H1 (cell line): ENCODE data around the gene MPEG1. TPM values are rescaled to one million over a fixed set of nuclear protein-coding genes. Genes with fewer than 3 reads are reported as not detected.

ENCODE experiments used
- CTCF ChIA-PET: fragments of 300-600 bp; sonication (Branson Sonifier 250); formaldehyde crosslinking; loops from one replicate; lab custom pipeline; 2021; ENCODE audit not compliant: partially characterized antibody; lab: Charles Lee
- POLR2A ChIA-PET: fragments of 300-600 bp; sonication (Branson Sonifier 250); formaldehyde crosslinking; loops from one replicate; lab custom pipeline; 2021; ENCODE audit warnings: inconsistent platforms; ENCODE audit not compliant: partially characterized antibody; lab: Charles Lee
- DNase-seq, 2 experiments: peaks; one replicate each; pipeline versions ENCODE4 v3.0.0 to v3.0.0-alpha.2; 2010 to 2022; ENCODE audit warnings: low spot score in 2 of 2, low read depth in 1 of 2, mixed read lengths in 1 of 2
- FAIRE-seq: peaks from 2 replicates; lab custom pipeline; 2011; peaks lifted over from hg19 to GRCh38; lab: Jason Lieb, UNC
- H2AFZ ChIP-seq: 2 replicates; pipeline ENCODE4 v1.8.1; 2012; ENCODE audit warnings: low read length, inconsistent platforms
- H2AK5ac ChIP-seq: 2 replicates; pipeline ENCODE4 v1.6.1; 2013; ENCODE audit warnings: low read depth, low read length
- H2BK120ac ChIP-seq: replicated peaks from 2 replicates; pipeline ENCODE3; 2013; ENCODE audit warnings: low read depth, low read length, inconsistent platforms
- H2BK12ac ChIP-seq: 2 replicates; pipeline ENCODE4 v1.6.1; 2013; ENCODE audit warnings: low read depth, low read length
- H2BK15ac ChIP-seq: 2 replicates; pipeline ENCODE4 v1.6.1; 2013; ENCODE audit warnings: low read length
- H2BK20ac ChIP-seq: 2 replicates; pipeline ENCODE4 v1.6.1; 2013; ENCODE audit warnings: low read length
- H2BK5ac ChIP-seq: 2 replicates; pipeline ENCODE4 v1.6.1; 2013; ENCODE audit warnings: low read depth, low read length
- H3K14ac ChIP-seq: 2 replicates; pipeline ENCODE4 v1.6.1; 2013; ENCODE audit warnings: inconsistent platforms; ENCODE audit not compliant: insufficient read length
- H3K18ac ChIP-seq: 2 replicates; pipeline ENCODE4 v1.6.1; 2013; ENCODE audit warnings: low read length; ENCODE audit errors: extremely low read depth
- H3K23ac ChIP-seq: 2 replicates; pipeline ENCODE4 v1.6.1; 2013; ENCODE audit warnings: inconsistent platforms; ENCODE audit not compliant: insufficient read length
- H3K23me2 ChIP-seq: 2 replicates; pipeline ENCODE4 v1.6.1; 2013; ENCODE audit warnings: low read depth, low read length
- H3K27ac ChIP-seq: 2 replicates; pipeline ENCODE4 v1.6.1; 2011; ENCODE audit warnings: low read depth, low read length, inconsistent platforms
- H3K27me3 ChIP-seq, 4 experiments: replicated peaks in 1 of 4; 1 replicate in 1 of 4; 2 replicates in 3 of 4; pipeline versions ENCODE4 v1.6.1 to v1.8.1; 2011 to 2013; ENCODE audit warnings: low read length in 3 of 4, mild to moderate bottlenecking in 3 of 4, inconsistent platforms in 2 of 4, mixed read lengths in 2 of 4, moderate library complexity in 1 of 4; ENCODE audit not compliant: control insufficient read depth in 3 of 4, insufficient read depth in 3 of 4; ENCODE audit errors: extremely low read depth in 1 of 4
- H3K36me3 ChIP-seq, 4 experiments: 2 replicates each; pipeline versions ENCODE4 v1.6.1 to v1.8.1; 2011 to 2013; ENCODE audit warnings: mild to moderate bottlenecking in 4 of 4, low read length in 3 of 4, moderate library complexity in 2 of 4, control low read depth in 1 of 4, inconsistent platforms in 1 of 4; ENCODE audit not compliant: insufficient read depth in 4 of 4, control insufficient read depth in 2 of 4
- H3K4ac ChIP-seq: replicated peaks from 2 replicates; pipeline ENCODE3; 2013; ENCODE audit warnings: low read length, low read depth, mixed read lengths, inconsistent platforms; ENCODE audit not compliant: insufficient read length
- H3K4me1 ChIP-seq, 4 experiments: replicated peaks in 1 of 4; 1 replicate in 1 of 4; 2 replicates in 3 of 4; pipeline versions ENCODE4 v1.6.1 to v1.8.1; 2011 to 2013; ENCODE audit warnings: low read length in 3 of 4, inconsistent platforms in 2 of 4, mixed read lengths in 1 of 4; ENCODE audit not compliant: insufficient read depth in 4 of 4, control insufficient read depth in 3 of 4
- H3K4me2 ChIP-seq, 2 experiments: 2 replicates each; pipeline versions ENCODE4 v1.6.1 to v1.8.1; 2011 to 2013; ENCODE audit warnings: low read depth in 2 of 2, low read length in 2 of 2, control low read depth in 1 of 2, inconsistent platforms in 1 of 2, mild to moderate bottlenecking in 1 of 2; ENCODE audit not compliant: insufficient read depth in 1 of 2
- H3K4me3 ChIP-seq, 4 experiments: fragments of 200-600, 300-600 bp in 1 of 4; sonication (generic), shearing (Covaris generic), sonication (Bioruptor Twin) in 1 of 4; 2 replicates each; pipeline versions ENCODE4 v1.5.1 to v1.8.1; 2011 to 2016; ENCODE audit warnings: low read length in 4 of 4, low read depth in 3 of 4, control low read depth in 2 of 4, inconsistent platforms in 2 of 4, mild to moderate bottlenecking in 2 of 4, mixed read lengths in 1 of 4, moderate library complexity in 1 of 4; ENCODE audit not compliant: insufficient read depth in 2 of 4; ENCODE audit errors: extremely low read depth in 1 of 4
- H3K56ac ChIP-seq: replicated peaks from 2 replicates; pipeline ENCODE3; 2013; ENCODE audit warnings: low read depth, mild to moderate bottlenecking, mixed read lengths, low read length, inconsistent platforms; ENCODE audit not compliant: insufficient read length
- H3K79me1 ChIP-seq: 2 replicates; pipeline ENCODE4 v1.6.1; 2013; ENCODE audit warnings: low read depth, low read length, control low read depth
- H3K79me2 ChIP-seq, 2 experiments: 2 replicates each; pipeline versions ENCODE4 v1.6.1 to v1.8.1; 2012 to 2013; ENCODE audit warnings: low read length in 2 of 2, mild to moderate bottlenecking in 2 of 2, inconsistent platforms in 1 of 2; ENCODE audit not compliant: insufficient read depth in 2 of 2, control insufficient read depth in 1 of 2
- H3K9ac ChIP-seq, 4 experiments: replicated peaks in 1 of 4; 1 replicate in 1 of 4; 2 replicates in 3 of 4; pipeline versions ENCODE4 v1.6.1 to v1.8.1; 2011 to 2013; ENCODE audit warnings: low read depth in 3 of 4, low read length in 3 of 4, control low read depth in 2 of 4, mild to moderate bottlenecking in 2 of 4, moderate library complexity in 2 of 4, inconsistent platforms in 1 of 4; ENCODE audit errors: extremely low read depth in 1 of 4
- H3K9me3 ChIP-seq, 2 experiments: 2 replicates each; pipeline versions ENCODE4 v1.6.1 to v1.8.1; 2012 to 2013; ENCODE audit warnings: mild to moderate bottlenecking in 2 of 2, moderate library complexity in 2 of 2, control low read depth in 1 of 2, inconsistent platforms in 1 of 2, low read depth in 1 of 2, low read length in 1 of 2, mixed read lengths in 1 of 2; ENCODE audit not compliant: insufficient read depth in 2 of 2
- H4K20me1 ChIP-seq, 2 experiments: replicated peaks in 1 of 2; 2 replicates each; pipeline versions ENCODE3 to v1.8.1; 2011 to 2013; ENCODE audit warnings: inconsistent platforms in 2 of 2, low read length in 2 of 2, mild to moderate bottlenecking in 1 of 2; ENCODE audit not compliant: insufficient read depth in 2 of 2, control insufficient read depth in 1 of 2
- H4K5ac ChIP-seq: 2 replicates; pipeline ENCODE4 v1.6.1; 2013; ENCODE audit warnings: low read length, low read depth, mixed read lengths, inconsistent platforms; ENCODE audit not compliant: insufficient read length
- H4K8ac ChIP-seq: 2 replicates; pipeline ENCODE4 v1.8.0; 2013; ENCODE audit warnings: mild to moderate bottlenecking, moderate library complexity, low read length, inconsistent platforms; ENCODE audit not compliant: insufficient read depth; ENCODE audit errors: extremely low read depth
- H4K91ac ChIP-seq: replicated peaks from 2 replicates; pipeline ENCODE3; 2013; ENCODE audit warnings: low read length, mixed read lengths, inconsistent platforms; ENCODE audit not compliant: insufficient read length
- ASH2L ChIP-seq: fragments of 200-600, 300-600 bp; sonication (generic); IDR thresholded peaks from one replicate; pipeline ENCODE4 v1.7.1; 2017; ENCODE audit warnings: low read length
- POU5F1 ChIP-seq: IDR thresholded peaks from 2 replicates; pipeline ENCODE4 v1.6.1; 2011; ENCODE audit warnings: low read depth, mild to moderate bottlenecking, low read length, moderate library complexity
- TCF12 ChIP-seq: IDR thresholded peaks from 2 replicates; pipeline ENCODE4 v1.6.1; 2011; ENCODE audit warnings: low read depth, mild to moderate bottlenecking, low read length
- WGBS, 2 experiments: shearing (Covaris generic) in 1 of 2; methylation state at CpG; one replicate each; pipeline versions ENCODE4 v1.1.6 to v1.1.7; 2013 to 2015; ENCODE audit warnings: low lambda C conversion rate in 2 of 2, mixed read lengths in 2 of 2, inconsistent platforms in 1 of 2, low coverage in 1 of 2, missing lambda C conversion rate in 1 of 2; ENCODE audit not compliant: insufficient replicate concordance in 2 of 2, insufficient coverage in 1 of 2, insufficient read length in 1 of 2; ENCODE audit errors: extremely low coverage in 1 of 2, missing lambda C conversion rate in 1 of 2; 5-methylcytosine and 5-hydroxymethylcytosine counted together
- polyA plus RNA-seq, 7 experiments: library from polyadenylated mRNA; depleted of rRNA in 3 of 7; stranded (reverse) in 5 of 7; unstranded in 2 of 7; fragments of >200 nt in 5 of 7; fragments of 200-250 nt in 2 of 7; gene quantifications; 1 replicate in 5 of 7; 2 replicates in 1 of 7; 4 replicates in 1 of 7; pipeline versions ENCODE4 v1.2.1 to v1.2.3, GENCODE V29; 2011 to 2013; ENCODE audit warnings: missing spikeins in 2 of 7, mixed read lengths in 2 of 7
- small RNA-seq: library from polyadenylated mRNA; stranded (forward); fragments of <200 nt; extraction: miRNeasy Mini kit (QIAGEN cat#:217004); gene quantifications from one replicate; pipeline ENCODE3, GENCODE V24; 2013; ENCODE audit not compliant: insufficient read depth
- total RNA-seq: library from RNA; stranded (reverse); fragmentation: NEBNext Ultra II Directional; extraction: Animal tissue kit (Norgen Biotek cat#: 25700); gene quantifications from 2 replicates; pipeline ENCODE4 v1.2.1, GENCODE V29; 2021

Gene MPEG1
- total and polyA plus RNA-seq, 2 of the 8 experiments (the other 6 are each of a cell fraction or from before 2014, with no cell fraction given) = not detected

- Histone ChIP-seq H2BK120ac (no peak overlapping the region), H4K20me1 (no peaks in the 10 kb centered on the region), H2BK5ac (no peak overlapping the region), H3K56ac (no peak overlapping the region), H3K9me3 (peaks cover 0 to 3% of the 10 kb centered on the region in 2 experiments; a peak in 1 of 4 replicates), H3K23me2 (no peaks in the 10 kb centered on the region; the same call in 1 of the 2 replicates), H3K79me2 (no peaks in the 10 kb centered on the region), H3K18ac (no peak overlapping the region), H3K36me3 (no peaks in the 10 kb centered on the region), H4K8ac (no peak overlapping the region), H2BK20ac (no peak overlapping the region), H3K9ac (no peak overlapping the region), H3K4ac (no peak overlapping the region), H3K27me3 (no peaks in the 10 kb centered on the region), H2BK12ac (no peak overlapping the region), H3K27ac (no peak overlapping the region), H3K79me1 (no peaks in the 10 kb centered on the region), H2BK15ac (no peak overlapping the region), H2AFZ (no peak overlapping the region)
- CTCF ChIA-PET = interaction anchor here (0.6 to 2.4 kb wide), 6 partner anchors 8 to 139 kb away, joined by 3 to 7 read pairs (median 4); no protein-coding TSS in a partner anchor
- no peak for TF ChIP-seq POU5F1
- TF ChIP-seq ASH2L = no peak
- no peak for TF ChIP-seq TCF12
- TF ChIP-seq, all 59 proteins: peak for 0
- Histone ChIP-seq H3K14ac (no peak overlapping the region), H3K4me1 (no peaks in the 10 kb centered on the region), H4K91ac (no peak overlapping the region), H3K23ac (no peak overlapping the region), H2AK5ac (no peak overlapping the region), H4K5ac (no peak overlapping the region), H3K4me2 (no peak overlapping the region), H3K4me3 (no peak overlapping the region)
- no peak for FAIRE-seq
- 68% methylated on average over 3 of the region's 3 CpGs; no CpG with 5 or more reads in 1 of the 2 experiments for WGBS, 2 experiments
- POLR2A ChIA-PET = interaction anchor here (2.6 kb wide), 1 partner anchor 19 kb away, joined by 7 read pairs; no protein-coding TSS in a partner anchor
- no peak for DNase-seq
Observed at GRCh38 chr11:59164028-59164427, 48.7 kb downstream of the MPEG1 start.

Small RNA genes lying within 50 kb of the gene (small RNA-seq; reads per million reads assigned to genes)
- gene RN7SL42P = not detected

Other genes with a start within 250 kb of the MPEG1 start
- gene GLYATL1B, start 126.6 kb downstream of the MPEG1 start, total RNA-seq = not detected in 2 replicates
- 0.08 TPM in 1 of 2 replicates, not detected in the other for gene GLYATL1B, start 126.6 kb downstream of the MPEG1 start, polyA plus RNA-seq (2011; rRNA removed)
- gene FAM111B, start 105.7 kb downstream of the MPEG1 start, total RNA-seq = 38.1 and 40.0 TPM in 2 replicates
- 2.4 and 4.8 TPM in 2 replicates for gene FAM111B, start 105.7 kb downstream of the MPEG1 start, polyA plus RNA-seq (2011; rRNA removed)
- gene FAM111A, start 70.1 kb downstream of the MPEG1 start, total RNA-seq = 29.9 and 31.1 TPM in 2 replicates
- 7.4 and 10.2 TPM in 2 replicates for gene FAM111A, start 70.1 kb downstream of the MPEG1 start, polyA plus RNA-seq (2011; rRNA removed)
- 18.8 and 20.0 TPM in 2 replicates for gene DTX4, start 40.8 kb downstream of the MPEG1 start, total RNA-seq
- gene DTX4, start 40.8 kb downstream of the MPEG1 start, polyA plus RNA-seq (2011; rRNA removed) = 5.1 and 13.0 TPM in 2 replicates
- gene OR5AN1, start 146.0 kb upstream of the MPEG1 start, total RNA-seq = not detected in 2 replicates
- gene OR5AN1, start 146.0 kb upstream of the MPEG1 start, polyA plus RNA-seq (2011; rRNA removed) = not detected in 2 replicates
- gene OR5A2, start 213.5 kb upstream of the MPEG1 start, total RNA-seq = not detected in 2 replicates
- gene OR5A2, start 213.5 kb upstream of the MPEG1 start, polyA plus RNA-seq (2011; rRNA removed) = not detected in 2 replicates
- not detected in 2 replicates for gene OR5A1, start 223.5 kb upstream of the MPEG1 start, total RNA-seq
- 0.05 TPM in 1 of 2 replicates, not detected in the other for gene OR5A1, start 223.5 kb upstream of the MPEG1 start, polyA plus RNA-seq (2011; rRNA removed)
- not detected in 2 replicates for gene OR4D6, start 244.0 kb upstream of the MPEG1 start, total RNA-seq
- gene OR4D6, start 244.0 kb upstream of the MPEG1 start, polyA plus RNA-seq (2011; rRNA removed) = not detected in 2 replicates